DMS 273 treated with DMSO at 0.1 percent for 48 hours (cell line): ENCODE results near the gene BTG1.

Experiments used
- DNase-seq: peaks from one replicate; lab custom pipeline; 2025; lab: John Stamatoyannopoulos, UW

Gene BTG1

GRCh38 chr12:92133795-92134637 is 11.6 kb downstream of the BTG1 start:
- DNase-seq, result no peak

DNA sequence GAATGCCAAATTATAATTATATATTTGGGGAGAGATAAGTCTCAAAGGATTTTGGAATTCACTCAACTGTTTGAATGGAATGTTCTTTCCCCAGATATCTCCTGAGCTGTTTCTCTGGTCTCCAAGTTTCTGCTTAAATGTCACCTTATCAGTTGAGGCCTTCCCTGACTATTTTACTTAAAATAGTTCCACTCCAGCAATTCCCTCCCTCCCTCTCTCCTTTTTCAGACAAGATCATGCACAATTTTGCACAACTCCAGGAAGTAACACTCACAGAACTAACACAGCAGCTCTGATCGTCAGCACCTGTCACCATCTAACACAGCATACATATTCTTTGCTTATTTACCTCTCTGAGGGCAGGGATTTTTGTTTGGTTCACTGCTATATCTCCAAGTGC is 12.5 kb downstream of the BTG1 start:
- DNase-seq, result no peak

DNA sequence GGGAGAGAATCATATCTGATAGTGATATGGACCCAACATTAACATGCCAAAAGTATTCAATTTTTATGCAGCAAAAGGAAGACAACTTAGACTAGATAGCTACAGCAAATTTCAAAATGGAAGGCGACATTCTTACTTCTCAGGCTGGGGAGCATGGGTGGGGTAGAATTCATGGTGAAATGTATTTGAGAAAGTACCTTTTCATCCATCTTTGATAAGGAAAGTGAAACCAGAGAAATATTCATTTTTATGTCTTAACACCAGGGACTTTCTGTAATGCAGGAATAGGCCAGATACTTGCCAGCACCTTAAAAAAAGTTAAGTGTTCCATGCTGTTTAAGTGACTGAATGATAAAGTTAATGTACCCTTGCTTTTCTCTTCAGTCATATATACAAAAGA is 13.4 kb downstream of the BTG1 start:
- no peak for DNase-seq

DNA sequence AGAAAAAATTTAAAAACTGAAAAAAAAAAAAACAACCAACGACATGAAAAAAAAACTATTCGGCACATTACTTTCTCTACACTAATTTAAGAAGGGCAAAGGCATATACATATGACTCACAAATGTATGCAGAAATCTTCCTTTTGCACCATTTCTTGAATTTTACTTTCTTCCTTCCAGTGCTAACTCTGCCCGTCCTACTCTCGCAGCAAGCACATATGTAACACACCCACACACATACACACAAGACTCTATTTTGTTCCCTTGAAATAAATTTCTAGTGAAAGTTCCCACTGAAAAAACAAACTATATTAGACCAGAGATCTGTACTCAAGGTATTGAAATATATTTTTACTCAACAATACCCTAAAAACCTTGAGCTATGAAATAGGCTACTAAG is 14.6 kb downstream of the BTG1 start:
- DNase-seq, result no peak

DNA sequence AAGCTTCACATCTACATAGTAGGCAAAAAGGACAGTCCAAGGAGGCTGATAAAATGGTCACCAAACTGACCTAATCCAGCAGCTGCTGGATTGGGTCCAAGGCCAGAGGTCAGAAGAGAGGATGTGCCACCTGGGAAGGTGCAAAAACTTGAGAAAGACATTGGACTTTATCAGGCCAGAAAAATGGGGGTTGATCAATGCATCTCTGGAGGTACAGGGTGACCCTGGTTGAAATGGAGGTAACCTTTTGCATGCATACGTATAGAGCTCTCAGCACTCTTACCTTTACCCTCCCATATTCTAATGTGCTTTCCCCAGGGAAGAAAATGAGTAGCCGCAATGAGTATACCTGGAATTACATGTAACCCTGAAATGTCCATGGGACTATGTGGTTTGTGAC is 16.0 kb downstream of the BTG1 start:
- DNase-seq, result no peak

- DNase-seq, result no peak
Measured at GRCh38 chr12:92128612-92129011, 17.0 kb downstream of the BTG1 start.

DNA sequence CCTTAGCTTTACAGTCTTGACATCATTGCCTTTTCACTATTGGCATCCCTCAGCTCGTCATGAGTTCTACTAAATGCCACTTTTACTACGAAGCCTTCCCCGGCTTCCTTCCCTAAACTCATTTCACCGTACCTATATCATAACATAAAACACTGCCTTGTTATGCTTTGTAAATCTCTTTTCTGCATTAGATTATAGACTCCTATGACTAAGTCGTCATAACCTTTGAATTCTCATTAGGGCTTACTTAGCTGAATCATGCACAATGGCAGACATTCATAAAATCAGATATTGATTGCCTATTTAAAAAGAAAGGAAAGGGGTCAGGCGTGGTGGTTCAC is 21.0 kb downstream of the BTG1 start:
- DNase-seq, result no peak

DNA sequence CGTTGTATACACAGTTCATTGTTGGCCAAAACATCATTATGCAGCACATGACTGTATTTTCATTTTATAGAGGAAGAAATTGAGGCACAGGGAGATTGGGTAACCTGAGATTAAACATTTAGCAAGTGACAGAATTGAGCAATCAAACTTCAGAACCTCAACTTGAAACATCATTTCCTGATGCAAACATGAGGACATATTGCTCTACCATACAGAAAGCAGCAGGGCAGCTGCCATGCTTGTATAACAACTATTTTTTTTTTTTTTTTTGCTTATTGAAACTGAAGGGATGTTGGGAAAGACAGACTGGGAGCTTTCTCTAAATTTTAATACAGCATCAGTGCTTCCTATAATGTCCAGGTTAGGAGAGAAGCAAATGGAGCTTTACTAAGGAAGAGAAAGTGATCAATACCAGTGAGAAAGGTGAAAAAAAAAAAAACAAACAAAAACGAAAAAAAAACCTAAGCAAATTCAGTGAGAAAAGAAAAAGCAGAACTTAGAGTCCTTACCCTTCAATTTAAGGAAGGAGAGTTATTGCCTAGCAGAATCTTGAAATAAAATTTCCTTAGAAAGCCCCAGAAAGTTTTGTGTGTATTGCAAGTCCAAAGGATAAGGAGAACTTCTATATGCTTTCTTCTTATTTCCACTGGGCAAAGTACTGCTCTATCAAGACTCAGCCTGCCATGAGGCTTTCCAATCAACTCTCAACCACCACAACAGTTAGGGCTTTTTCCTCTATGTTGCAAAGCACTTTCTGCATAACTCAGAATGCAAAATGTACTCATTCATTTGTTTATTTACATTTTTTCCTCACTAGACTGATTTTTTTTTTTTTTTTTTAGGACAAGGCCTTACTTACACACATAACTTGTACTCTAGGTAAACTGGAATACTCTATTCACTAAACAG is 21.6 kb downstream of the BTG1 start:
- DNase-seq, result no peak

DNA sequence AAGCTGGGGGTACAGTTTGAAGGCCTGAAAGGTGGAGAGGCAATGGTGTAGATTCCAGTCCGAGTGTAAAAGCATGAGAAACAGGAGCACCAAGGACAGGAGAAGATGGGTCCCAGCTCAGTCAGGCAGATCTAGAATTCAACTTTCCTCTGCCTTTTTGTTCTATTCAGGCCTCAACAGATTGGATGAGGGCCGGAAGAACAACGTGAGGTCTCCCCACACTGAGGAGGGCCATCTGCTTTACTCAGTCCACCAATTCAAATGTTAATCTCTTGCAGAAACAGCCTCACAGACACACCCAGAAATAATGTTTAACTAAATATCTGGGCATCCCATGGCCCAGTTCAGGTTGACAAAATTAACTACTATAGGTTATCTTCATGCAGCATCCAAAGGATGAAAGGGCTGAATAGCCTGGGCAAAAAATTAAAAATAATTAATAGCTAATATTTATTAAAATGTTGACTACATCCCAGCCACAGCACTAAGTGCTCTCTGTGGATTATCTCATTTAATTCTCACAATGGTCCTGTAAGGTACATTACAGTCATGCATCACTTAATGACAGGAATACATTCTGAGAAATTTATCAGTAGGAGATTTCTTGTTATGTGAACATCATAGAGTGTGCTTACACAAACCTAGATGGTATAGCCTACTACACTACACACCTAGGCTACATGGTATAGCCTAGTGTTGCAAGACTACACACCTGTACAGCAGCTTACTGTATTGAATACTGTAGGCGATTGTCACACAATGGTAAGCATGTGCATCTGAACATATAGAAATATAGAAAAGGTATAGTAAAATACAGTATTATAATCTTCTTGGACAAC is 22.5 kb downstream of the BTG1 start:
- no peak for DNase-seq

GRCh38 chr12:92121826-92122225 is 23.8 kb downstream of the BTG1 start:
- no peak for DNase-seq

- no peak for DNase-seq
Measured at GRCh38 chr12:92118826-92119536, 26.7 kb downstream of the BTG1 start.

DNA sequence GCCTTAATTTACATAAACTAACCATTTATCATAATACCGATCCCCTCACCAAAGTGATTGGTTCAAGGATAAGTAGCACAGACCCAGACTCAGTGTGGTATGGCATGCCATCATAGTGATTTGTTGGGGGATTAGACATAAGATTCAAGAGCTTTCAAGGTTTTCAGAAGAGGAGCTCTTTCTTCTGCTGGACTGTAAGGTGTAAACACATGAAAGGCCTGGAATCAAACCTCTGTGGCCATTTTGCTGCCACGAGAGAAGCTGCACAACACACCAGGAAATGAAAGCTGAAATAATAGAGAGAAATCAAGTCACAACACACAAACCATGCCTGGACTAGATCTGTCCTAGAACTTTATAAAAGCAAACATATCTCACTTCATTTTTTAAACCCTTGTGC is 30.8 kb downstream of the BTG1 start:
- DNase-seq, result no peak

DNA sequence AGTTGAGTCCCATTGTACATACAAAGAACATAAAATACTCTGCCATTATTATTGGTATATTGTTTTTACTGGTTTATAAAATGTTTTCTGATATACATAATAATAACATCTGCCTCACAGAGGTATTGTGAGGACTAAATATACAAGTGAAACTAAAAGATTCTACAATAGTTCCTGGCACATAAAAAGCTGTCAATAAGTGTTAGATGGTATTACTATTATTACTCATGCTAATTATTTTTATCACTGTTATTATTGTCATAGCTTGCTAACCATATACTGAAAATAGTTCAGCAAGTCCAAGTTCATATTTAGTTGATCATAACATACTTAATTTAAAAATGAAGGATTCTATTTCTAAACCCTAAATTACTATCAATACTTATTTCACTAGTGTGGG is 34.4 kb downstream of the BTG1 start:
- DNase-seq, result no peak

- no peak for DNase-seq
Measured at GRCh38 chr12:92110083-92110640, 35.5 kb downstream of the BTG1 start.

DNA sequence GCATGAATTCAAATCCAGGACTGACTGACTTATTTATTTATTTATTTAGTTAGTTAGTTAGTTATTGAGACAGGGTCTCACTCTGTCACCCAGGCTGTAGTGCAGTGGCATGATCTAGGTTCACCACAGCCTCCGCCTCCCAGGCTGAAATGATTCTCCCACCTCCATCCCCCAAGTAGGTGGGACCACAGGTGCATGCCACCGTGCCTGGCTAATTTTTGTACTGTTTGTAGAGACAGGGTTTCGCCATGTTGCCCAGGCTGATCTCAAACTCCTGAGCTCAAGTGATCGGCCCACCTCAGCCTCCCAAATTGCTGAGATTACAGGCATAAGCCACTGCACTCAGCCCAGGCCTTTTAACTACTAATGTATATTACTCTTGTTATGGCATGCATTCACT is 36.0 kb downstream of the BTG1 start:
- DNase-seq, result no peak

GRCh38 chr12:92108651-92109050 is 37.0 kb downstream of the BTG1 start:
- DNase-seq, result peak; percentile 16

GRCh38 chr12:92107621-92108131 is 38.0 kb downstream of the BTG1 start:
- peak; percentile 57 for DNase-seq

- DNase-seq, result no peak
Measured at GRCh38 chr12:92107094-92107493, 38.6 kb downstream of the BTG1 start.

GRCh38 chr12:92105676-92106075 is 40.0 kb downstream of the BTG1 start:
- no peak for DNase-seq

- DNase-seq, result no peak
Measured at GRCh38 chr12:92105110-92105509, 40.5 kb downstream of the BTG1 start.

GRCh38 chr12:92102606-92103005 is 43.0 kb downstream of the BTG1 start:
- no peak for DNase-seq
